Endothelial cell of umbilical vein (primary cell): ENCODE results near the gene JAKMIP3. TPM values are rescaled to one million over a fixed set of nuclear protein-coding genes. Genes with fewer than 3 reads are reported as not detected.

Experiments used
- BruUV-seq: library from RNA; stranded (reverse); fragments of 400-500 nt; replicated peaks from 2 replicates; lab custom pipeline; 2021; lab: Mats Ljungman, UMichigan
- CTCF ChIA-PET: fragments of 300-600, 350-600 bp; sonication (Branson Sonifier 250); formaldehyde crosslinking; loops from one replicate; lab custom pipeline; 2021; ENCODE audit warnings: antibody characterized with exemption, inconsistent platforms; lab: Charles Lee
- POLR2A ChIA-PET: fragments of 300-600, 350-600 bp; sonication (Branson Sonifier 250); formaldehyde crosslinking; loops from one replicate; lab custom pipeline; 2021; ENCODE audit warnings: antibody characterized with exemption, inconsistent platforms; lab: Charles Lee
- DNase-seq: peaks from one replicate; pipeline ENCODE4 v3.0.0-alpha.2; 2011; ENCODE audit warnings: low read depth, low spot score
- FAIRE-seq: peaks from 2 replicates; lab custom pipeline; 2011; peaks lifted over from hg19 to GRCh38; lab: Jason Lieb, UNC
- H2AFZ ChIP-seq: 2 replicates; pipeline ENCODE4 v1.6.0; 2012; ENCODE audit warnings: low read depth, low read length, control low read depth, inconsistent platforms
- H3K27ac ChIP-seq: 2 replicates; pipeline ENCODE4 v1.5.1; 2011; ENCODE audit warnings: low read depth, mild to moderate bottlenecking, control low read depth, low read length, moderate library complexity; ENCODE audit not compliant: insufficient read depth
- H3K27me3 ChIP-seq, 2 experiments: 2 replicates each; pipeline versions ENCODE4 v1.6.0 to v1.6.1; 2011; ENCODE audit warnings: low read length in 2 of 2, mixed read lengths in 1 of 2; ENCODE audit not compliant: control insufficient read depth in 2 of 2, insufficient read depth in 2 of 2
- H3K36me3 ChIP-seq, 2 experiments: 2 replicates in 1 of 2; 3 replicates in 1 of 2; pipeline ENCODE4 v1.5.1; 2011; ENCODE audit warnings: low read length in 2 of 2, mild to moderate bottlenecking in 1 of 2, moderate library complexity in 1 of 2; ENCODE audit not compliant: control insufficient read depth in 2 of 2, insufficient read depth in 2 of 2; ENCODE audit errors: extremely low read depth in 1 of 2
- H3K4me1 ChIP-seq: 3 replicates; pipeline ENCODE4 v1.5.1; 2011; ENCODE audit warnings: mild to moderate bottlenecking, low read length; ENCODE audit not compliant: control insufficient read depth, insufficient read depth; ENCODE audit errors: extremely low read depth
- H3K4me2 ChIP-seq: 2 replicates; pipeline ENCODE4 v1.6.1; 2011; ENCODE audit warnings: low read length, control low read depth, mixed read lengths; ENCODE audit not compliant: insufficient read depth
- H3K4me3 ChIP-seq, 3 experiments: fragments of 200-600 bp in 1 of 3; sonication (generic), shearing (Covaris generic) in 1 of 3; replicated peaks in 1 of 3; 2 replicates each; pipeline ENCODE4 v1.5.1; 2011 to 2016; ENCODE audit warnings: control low read depth in 3 of 3, low read length in 3 of 3, mild to moderate bottlenecking in 2 of 3, inconsistent platforms in 1 of 3, low read depth in 1 of 3, moderate library complexity in 1 of 3; ENCODE audit not compliant: insufficient read depth in 1 of 3
- H3K79me2 ChIP-seq: 2 replicates; pipeline ENCODE4 v1.6.0; 2012; ENCODE audit warnings: low read length, inconsistent platforms; ENCODE audit not compliant: control insufficient read depth, insufficient read depth
- H3K9ac ChIP-seq: replicated peaks from 2 replicates; pipeline ENCODE3; 2011; ENCODE audit warnings: low read length, control low read depth; ENCODE audit not compliant: insufficient read depth; ENCODE audit errors: extremely low read depth
- H3K9me1 ChIP-seq: replicated peaks from 3 replicates; pipeline ENCODE4 v1.6.0; 2011; ENCODE audit warnings: mild to moderate bottlenecking, low read length; ENCODE audit not compliant: control insufficient read depth, insufficient read depth; ENCODE audit errors: extremely low read depth
- H3K9me3 ChIP-seq: replicated peaks from 2 replicates; pipeline ENCODE4 v1.5.1; 2012; ENCODE audit warnings: low read length, inconsistent platforms; ENCODE audit not compliant: control insufficient read depth, insufficient read depth
- H4K20me1 ChIP-seq: replicated peaks from 2 replicates; pipeline ENCODE3; 2011; ENCODE audit warnings: mild to moderate bottlenecking, low read length; ENCODE audit not compliant: control insufficient read depth, insufficient read depth; ENCODE audit errors: extremely low read depth
- EZH2 ChIP-seq: IDR thresholded peaks from 2 replicates; pipeline ENCODE4 v1.6.1; 2012; ENCODE audit warnings: borderline replicate concordance, low read depth, mild to moderate bottlenecking, moderate library complexity, low read length, inconsistent platforms; ENCODE audit not compliant: severe bottlenecking
- FOS ChIP-seq: IDR thresholded peaks from 2 replicates; pipeline ENCODE4 v1.6.1; 2011; ENCODE audit warnings: mild to moderate bottlenecking, low read length, moderate library complexity, borderline replicate concordance; ENCODE audit not compliant: insufficient read depth
- GATA2 ChIP-seq: IDR thresholded peaks from 2 replicates; pipeline ENCODE4 v1.7.0; 2011; ENCODE audit warnings: low read depth, mild to moderate bottlenecking, moderate library complexity, mixed read lengths, low read length; ENCODE audit not compliant: insufficient read length, insufficient read depth
- JUN ChIP-seq: IDR thresholded peaks from 2 replicates; pipeline ENCODE4 v1.6.1; 2011; ENCODE audit warnings: borderline replicate concordance, low read depth; ENCODE audit not compliant: insufficient read length, insufficient read depth
- MYC ChIP-seq: IDR thresholded peaks from one replicate; pipeline ENCODE4 v1.6.1; 2011; ENCODE audit warnings: mild to moderate bottlenecking, low read depth, low read length
- POLR2A ChIP-seq: IDR thresholded peaks from 2 replicates; pipeline ENCODE4 v1.6.1; 2012; ENCODE audit warnings: low read depth, mild to moderate bottlenecking, control low read depth, low read length
- POLR2AphosphoS5 ChIP-seq: IDR thresholded peaks from 2 replicates; pipeline ENCODE4 v1.6.1; 2012; ENCODE audit warnings: low read depth, mild to moderate bottlenecking, control low read depth, low read length, moderate library complexity; ENCODE audit not compliant: insufficient read depth
- dilution Hi-C: fragments of 300-500 bp; cut with MboI; formaldehyde crosslinking; loops from one replicate; pipeline ENCODE4 v1.15.0; 2019; ENCODE audit warnings: low sequenced_read_pairs; ENCODE audit not compliant: extremely low pct_ligation_motif_present
- intact Hi-C: fragments of 100-400 bp; cut with micrococcal nuclease; formaldehyde crosslinking; loops from one replicate; pipeline ENCODE4 v1.10.0; 2022
- polyA plus RNA-seq, 4 experiments: library from polyadenylated mRNA; depleted of rRNA in 3 of 4; stranded (reverse) in 3 of 4; unstranded in 1 of 4; fragments of >200 nt; gene quantifications; 2 replicates each; pipeline versions ENCODE4 v1.2.1 to v1.2.3, GENCODE V29; 2011 to 2012; ENCODE audit warnings: missing spikeins in 1 of 4
- total RNA-seq: library from RNA; stranded (reverse); gene quantifications from 2 replicates; pipeline ENCODE4 v1.2.3, GENCODE V29; 2021
- TF ChIP-seq, protein P1 (sequence below): IDR thresholded peaks from 2 replicates; pipeline ENCODE4 v1.6.1; 2011; ENCODE audit not compliant: insufficient read depth, insufficient read length
- TF ChIP-seq, protein P2 (sequence below), 2 donors: IDR thresholded peaks; 1 replicate in 1 of 2; 2 replicates in 1 of 2; pipeline ENCODE4 v1.5.1; 2011; ENCODE audit warnings: low read length in 2 of 2, mild to moderate bottlenecking in 2 of 2, moderate library complexity in 2 of 2, control low read depth in 1 of 2, inconsistent platforms in 1 of 2, low read depth in 1 of 2; ENCODE audit not compliant: insufficient read depth in 1 of 2; ENCODE audit errors: extremely low read depth in 1 of 2

Gene JAKMIP3
- total and polyA plus RNA-seq, 2 donors (not counting 3 experiments of a cell fraction or from before 2014, with no cell fraction given): 0.01 TPM; not detected in 1

GRCh38 chr10:132057191-132057681 lies 8.5 kb upstream of the JAKMIP3 start:
- Histone ChIP-seq H3K4me1 (no peaks in the 10 kb centered on the region), H3K9ac (no peak overlapping the region), H3K4me3 (no peak overlapping the region), H3K4me2 (no peak overlapping the region), H4K20me1 (no peaks in the 10 kb centered on the region), H3K27me3 (no peaks in the 10 kb centered on the region), H3K79me2 (no peaks in the 10 kb centered on the region), H3K36me3 (no peaks in the 10 kb centered on the region), H3K9me3 (no peaks in the 10 kb centered on the region), H3K27ac (no peak overlapping the region), H3K9me1 (no peaks in the 10 kb centered on the region), H2AFZ (no peak overlapping the region)
- intact Hi-C loops: no loop called here
- BruUV-seq: no TSS peak
- dilution Hi-C loops: no loop called here
- ChIA-PET CTCF (no interaction called here), POLR2A (no interaction called here)
- FAIRE-seq (no peak), DNase-seq (no peak)
- no peak for TF ChIP-seq MYC
- no peak for TF ChIP-seq POLR2A
- no peak for TF ChIP-seq POLR2AphosphoS5
- TF ChIP-seq JUN: no peak
- TF ChIP-seq EZH2: no peak
- no peak for TF ChIP-seq FOS
- TF ChIP-seq, protein P1, sequence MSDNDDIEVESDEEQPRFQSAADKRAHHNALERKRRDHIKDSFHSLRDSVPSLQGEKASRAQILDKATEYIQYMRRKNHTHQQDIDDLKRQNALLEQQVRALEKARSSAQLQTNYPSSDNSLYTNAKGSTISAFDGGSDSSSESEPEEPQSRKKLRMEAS: no peak
- no peak for TF ChIP-seq GATA2
- TF ChIP-seq, protein P2, sequence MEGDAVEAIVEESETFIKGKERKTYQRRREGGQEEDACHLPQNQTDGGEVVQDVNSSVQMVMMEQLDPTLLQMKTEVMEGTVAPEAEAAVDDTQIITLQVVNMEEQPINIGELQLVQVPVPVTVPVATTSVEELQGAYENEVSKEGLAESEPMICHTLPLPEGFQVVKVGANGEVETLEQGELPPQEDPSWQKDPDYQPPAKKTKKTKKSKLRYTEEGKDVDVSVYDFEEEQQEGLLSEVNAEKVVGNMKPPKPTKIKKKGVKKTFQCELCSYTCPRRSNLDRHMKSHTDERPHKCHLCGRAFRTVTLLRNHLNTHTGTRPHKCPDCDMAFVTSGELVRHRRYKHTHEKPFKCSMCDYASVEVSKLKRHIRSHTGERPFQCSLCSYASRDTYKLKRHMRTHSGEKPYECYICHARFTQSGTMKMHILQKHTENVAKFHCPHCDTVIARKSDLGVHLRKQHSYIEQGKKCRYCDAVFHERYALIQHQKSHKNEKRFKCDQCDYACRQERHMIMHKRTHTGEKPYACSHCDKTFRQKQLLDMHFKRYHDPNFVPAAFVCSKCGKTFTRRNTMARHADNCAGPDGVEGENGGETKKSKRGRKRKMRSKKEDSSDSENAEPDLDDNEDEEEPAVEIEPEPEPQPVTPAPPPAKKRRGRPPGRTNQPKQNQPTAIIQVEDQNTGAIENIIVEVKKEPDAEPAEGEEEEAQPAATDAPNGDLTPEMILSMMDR (IDR thresholded peaks at IDR 0.05; ENCODE audit: extremely low read depth in 1 of 2, insufficient read depth in 1 of 2, low read depth in 1 of 2, low read length in 2 of 2): no peak
